Measurements from ENCODE around the gene STK17A. TPM values are rescaled to one million over a fixed set of nuclear protein-coding genes. Genes with fewer than 3 reads are reported as not detected.

Gene STK17A
- polyA plus RNA-seq, 1 of the 3 experiments (the other 2 are of a cell fraction) = 47.8 TPM

DNA sequence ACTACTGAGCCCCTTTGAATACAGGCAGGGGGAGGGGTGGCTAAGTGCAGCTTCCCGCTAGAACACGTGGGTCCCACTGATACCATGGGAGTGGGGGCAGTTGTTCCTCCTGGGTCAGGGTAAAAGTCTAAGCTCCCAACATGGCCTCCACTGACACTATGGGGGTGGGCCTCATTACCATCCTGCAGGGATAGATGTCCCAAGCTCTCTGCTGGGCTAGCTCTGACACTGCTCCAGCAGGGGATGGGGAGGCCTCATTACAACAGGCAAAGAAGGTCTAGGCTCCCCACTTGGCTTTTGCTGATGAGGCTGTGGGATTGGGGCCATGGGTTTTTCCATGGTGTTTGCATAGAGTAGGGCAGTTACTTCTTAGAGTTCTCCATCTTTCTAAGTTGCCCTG is 51.5 kb downstream of the STK17A start (continued):
- no peak for TF ChIP-seq REST (IDR thresholded peaks at IDR 0.05; ENCODE audit: low read depth, low read length)
- no peak for TF ChIP-seq MXI1 (IDR thresholded peaks at IDR 0.05; ENCODE audit: low read depth, low read length)
- TF ChIP-seq FOSL2 (IDR thresholded peaks at IDR 0.05; ENCODE audit: borderline replicate concordance, low read depth) = no peak
- TF ChIP-seq NFIC (IDR thresholded peaks at IDR 0.05; ENCODE audit: borderline replicate concordance) = no peak
- TF ChIP-seq SIN3A (IDR thresholded peaks at IDR 0.05; ENCODE audit: borderline replicate concordance, low read depth, low read length) = no peak
- TF ChIP-seq ELF1 (IDR thresholded peaks at IDR 0.05) = no peak
- no peak for TF ChIP-seq EZH2phosphoT487 (IDR thresholded peaks at IDR 0.05; ENCODE audit: borderline replicate concordance, low read depth)
- no peak for TF ChIP-seq EP300 (IDR thresholded peaks at IDR 0.05; ENCODE audit: borderline replicate concordance in 1 of 2, low read depth in 1 of 2, low read length in 1 of 2)
- no peak for TF ChIP-seq FOXM1 (IDR thresholded peaks at IDR 0.05; ENCODE audit: low read depth)
- no peak for TF ChIP-seq RXRA (IDR thresholded peaks at IDR 0.05; ENCODE audit: borderline replicate concordance, low read depth)

DNA sequence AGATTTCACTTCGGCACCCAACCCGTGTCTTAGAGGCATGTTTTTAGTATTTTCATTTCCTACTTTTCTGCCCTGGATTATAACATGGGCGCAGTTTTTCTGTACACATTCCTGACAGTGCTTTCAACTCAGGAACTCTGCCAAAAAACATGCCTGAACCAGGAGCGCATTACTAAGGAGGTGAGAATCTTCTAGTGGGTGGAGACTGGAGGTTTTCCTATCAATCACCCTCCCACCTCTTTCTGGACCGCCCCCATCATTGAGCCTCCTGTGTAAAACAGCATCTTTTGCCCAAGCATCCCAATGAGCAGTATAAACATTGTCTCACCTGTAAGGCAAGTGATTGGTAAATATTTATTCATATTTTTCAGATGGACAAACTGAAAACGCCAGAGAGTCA is 53.2 kb downstream of the STK17A start:
- no peaks in the 10 kb centered on the region for H3K9me2 ChIP-seq
- H3K4me3 ChIP-seq (ENCODE audit: low read depth in 2 of 2, low read length in 1 of 2) = no peak overlapping the region
- TF ChIP-seq FOSL2 (IDR thresholded peaks at IDR 0.05; ENCODE audit: borderline replicate concordance, low read depth) (peak; percentile 30; the same call in 1 of the 2 replicates), RXRA (IDR thresholded peaks at IDR 0.05; ENCODE audit: borderline replicate concordance, low read depth) (0 out of 2 replicates have a peak, but pooled peaks have one; percentile 1), NFIC (IDR thresholded peaks at IDR 0.05; ENCODE audit: borderline replicate concordance) (peak; percentile 83), TAF1 (IDR thresholded peaks at IDR 0.05; ENCODE audit: borderline replicate concordance, low read depth, low read length) (no peak), JUND (IDR thresholded peaks at IDR 0.05) (peak; percentile 31; the same call in 1 of the 2 replicates), SIN3A (IDR thresholded peaks at IDR 0.05; ENCODE audit: borderline replicate concordance, low read depth, low read length) (peak; percentile 50; the same call in 1 of the 2 replicates), EP300 (IDR thresholded peaks at IDR 0.05; ENCODE audit: borderline replicate concordance in 1 of 2, low read depth in 1 of 2, low read length in 1 of 2) (no peak), POLR2AphosphoS5 (IDR thresholded peaks at IDR 0.05; ENCODE audit: low read depth, low read length) (peak; percentile 41; the same call in 1 of the 2 replicates), TCF12 (IDR thresholded peaks at IDR 0.05) (peak; percentile 66), TEAD4 (IDR thresholded peaks at IDR 0.05; ENCODE audit: borderline replicate concordance, insufficient read depth) (0 out of 2 replicates have a peak, but pooled peaks have one; percentile 11), RAD21 (IDR thresholded peaks at IDR 0.05; ENCODE audit: low read length) (no peak), MXI1 (IDR thresholded peaks at IDR 0.05; ENCODE audit: low read depth, low read length) (no peak), GABPA (IDR thresholded peaks at IDR 0.05; ENCODE audit: low read depth) (no peak), RCOR1 (IDR thresholded peaks at IDR 0.05; ENCODE audit: low read length) (no peak)
- TF ChIP-seq, protein P1, sequence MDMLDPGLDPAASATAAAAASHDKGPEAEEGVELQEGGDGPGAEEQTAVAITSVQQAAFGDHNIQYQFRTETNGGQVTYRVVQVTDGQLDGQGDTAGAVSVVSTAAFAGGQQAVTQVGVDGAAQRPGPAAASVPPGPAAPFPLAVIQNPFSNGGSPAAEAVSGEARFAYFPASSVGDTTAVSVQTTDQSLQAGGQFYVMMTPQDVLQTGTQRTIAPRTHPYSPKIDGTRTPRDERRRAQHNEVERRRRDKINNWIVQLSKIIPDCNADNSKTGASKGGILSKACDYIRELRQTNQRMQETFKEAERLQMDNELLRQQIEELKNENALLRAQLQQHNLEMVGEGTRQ (IDR thresholded peaks at IDR 0.05; ENCODE audit: borderline replicate concordance, low read depth, low read length) = no peak
- TF ChIP-seq, protein P2, sequence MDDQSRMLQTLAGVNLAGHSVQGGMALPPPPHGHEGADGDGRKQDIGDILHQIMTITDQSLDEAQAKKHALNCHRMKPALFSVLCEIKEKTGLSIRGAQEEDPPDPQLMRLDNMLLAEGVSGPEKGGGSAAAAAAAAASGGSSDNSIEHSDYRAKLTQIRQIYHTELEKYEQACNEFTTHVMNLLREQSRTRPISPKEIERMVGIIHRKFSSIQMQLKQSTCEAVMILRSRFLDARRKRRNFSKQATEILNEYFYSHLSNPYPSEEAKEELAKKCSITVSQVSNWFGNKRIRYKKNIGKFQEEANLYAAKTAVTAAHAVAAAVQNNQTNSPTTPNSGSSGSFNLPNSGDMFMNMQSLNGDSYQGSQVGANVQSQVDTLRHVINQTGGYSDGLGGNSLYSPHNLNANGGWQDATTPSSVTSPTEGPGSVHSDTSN (IDR thresholded peaks at IDR 0.05) = peak; percentile 81
- TF ChIP-seq, protein P3, sequence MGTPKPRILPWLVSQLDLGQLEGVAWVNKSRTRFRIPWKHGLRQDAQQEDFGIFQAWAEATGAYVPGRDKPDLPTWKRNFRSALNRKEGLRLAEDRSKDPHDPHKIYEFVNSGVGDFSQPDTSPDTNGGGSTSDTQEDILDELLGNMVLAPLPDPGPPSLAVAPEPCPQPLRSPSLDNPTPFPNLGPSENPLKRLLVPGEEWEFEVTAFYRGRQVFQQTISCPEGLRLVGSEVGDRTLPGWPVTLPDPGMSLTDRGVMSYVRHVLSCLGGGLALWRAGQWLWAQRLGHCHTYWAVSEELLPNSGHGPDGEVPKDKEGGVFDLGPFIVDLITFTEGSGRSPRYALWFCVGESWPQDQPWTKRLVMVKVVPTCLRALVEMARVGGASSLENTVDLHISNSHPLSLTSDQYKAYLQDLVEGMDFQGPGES (IDR thresholded peaks at IDR 0.05; ENCODE audit: low read depth, low read length) = no peak
- no peaks in the 10 kb centered on the region for H4K20me1 ChIP-seq (ENCODE audit: insufficient read depth)
- DNase-seq = no peak
- peak overlapping the region; percentile 89 to 100 for H3K27ac ChIP-seq (ENCODE audit: low read depth in 2 of 2, low read length in 1 of 2)
- ChIA-PET CTCF (interaction anchor here (6.9 kb wide), 1 partner anchor 54 kb away, joined by 25 read pairs; the partner anchor contains the start of gene STK17A), POLR2A (no interaction called here)
- peaks cover 81% of the 10 kb centered on the region for H3K79me2 ChIP-seq (ENCODE audit: insufficient read depth)
- H3K9me3 ChIP-seq = no peaks in the 10 kb centered on the region
- peaks cover 28 to 56% of the 10 kb centered on the region in 2 experiments for H3K4me1 ChIP-seq (ENCODE audit: control insufficient read depth in 1 of 2, insufficient read depth in 2 of 2, low read depth in 1 of 2, low read length in 1 of 2)
- no peak overlapping the region for H2AFZ ChIP-seq (ENCODE audit: low read depth)
- H3K9ac ChIP-seq = peak overlapping the region; percentile 1; the same call in 1 of the 2 replicates
- H3K36me3 ChIP-seq (replicated peaks in 1 of 2; ENCODE audit: control insufficient read depth in 1 of 2, insufficient read depth in 2 of 2, low read length in 1 of 2) = peaks cover 91 to 92% of the 10 kb centered on the region in 2 experiments
- WGBS (ENCODE audit: low lambda C conversion rate) = 67% methylated on average over 6 of the region's 6 CpGs
- peak overlapping the region; percentile 10; the same call in 1 of the 2 replicates for H3K4me2 ChIP-seq
- H3F3A ChIP-seq (replicated peaks; ENCODE audit: insufficient read depth) = peaks cover 92% of the 10 kb centered on the region
- H3K27me3 ChIP-seq (ENCODE audit: insufficient read depth) = no peaks in the 10 kb centered on the region
